Activated T-cell treated with anti-CD3 and anti-CD28 coated beads for 48 hours (primary cell): ENCODE measurements around the gene AQP1.

Experiments used
- DNase-seq: peaks from one replicate; pipeline ENCODE4 v3.0.0-alpha.2; 2020; ENCODE audit warnings: low read depth

AQP1 gene

DNA sequence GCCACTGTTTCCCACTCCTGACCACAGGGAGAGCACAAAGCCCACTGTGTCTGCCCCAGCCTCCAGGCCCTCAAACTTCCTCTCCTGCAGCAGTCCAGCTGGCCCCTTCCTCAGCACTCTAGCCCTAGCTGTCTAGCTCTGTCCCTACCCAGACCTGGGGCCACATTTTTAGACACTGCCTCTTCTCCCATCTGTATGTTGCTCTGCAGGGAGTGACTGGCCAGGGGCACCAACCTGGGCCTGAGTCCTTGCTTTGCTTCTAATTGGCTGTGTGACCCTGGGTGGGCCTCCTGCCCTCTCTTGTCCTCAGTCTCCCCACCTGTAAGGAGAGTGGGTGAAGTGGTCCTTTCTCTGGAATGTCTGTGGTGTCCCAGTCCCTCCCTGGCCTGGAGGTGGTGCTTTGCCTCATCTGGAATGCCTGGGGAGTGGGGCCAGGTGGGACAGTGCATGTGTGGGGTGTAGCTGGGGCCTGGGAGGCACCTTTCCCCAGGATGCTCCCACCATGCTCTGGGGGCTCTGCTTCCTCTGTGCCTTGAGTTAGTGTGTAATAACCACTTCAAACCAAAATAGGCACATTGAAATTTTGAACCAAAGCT is 25.1 kb downstream of the AQP1 start:
- DNase-seq = no peak

- DNase-seq = no peak
These were observed 25.8 kb downstream of the AQP1 start for GRCh38 chr7:30937416-30937815.

DNA sequence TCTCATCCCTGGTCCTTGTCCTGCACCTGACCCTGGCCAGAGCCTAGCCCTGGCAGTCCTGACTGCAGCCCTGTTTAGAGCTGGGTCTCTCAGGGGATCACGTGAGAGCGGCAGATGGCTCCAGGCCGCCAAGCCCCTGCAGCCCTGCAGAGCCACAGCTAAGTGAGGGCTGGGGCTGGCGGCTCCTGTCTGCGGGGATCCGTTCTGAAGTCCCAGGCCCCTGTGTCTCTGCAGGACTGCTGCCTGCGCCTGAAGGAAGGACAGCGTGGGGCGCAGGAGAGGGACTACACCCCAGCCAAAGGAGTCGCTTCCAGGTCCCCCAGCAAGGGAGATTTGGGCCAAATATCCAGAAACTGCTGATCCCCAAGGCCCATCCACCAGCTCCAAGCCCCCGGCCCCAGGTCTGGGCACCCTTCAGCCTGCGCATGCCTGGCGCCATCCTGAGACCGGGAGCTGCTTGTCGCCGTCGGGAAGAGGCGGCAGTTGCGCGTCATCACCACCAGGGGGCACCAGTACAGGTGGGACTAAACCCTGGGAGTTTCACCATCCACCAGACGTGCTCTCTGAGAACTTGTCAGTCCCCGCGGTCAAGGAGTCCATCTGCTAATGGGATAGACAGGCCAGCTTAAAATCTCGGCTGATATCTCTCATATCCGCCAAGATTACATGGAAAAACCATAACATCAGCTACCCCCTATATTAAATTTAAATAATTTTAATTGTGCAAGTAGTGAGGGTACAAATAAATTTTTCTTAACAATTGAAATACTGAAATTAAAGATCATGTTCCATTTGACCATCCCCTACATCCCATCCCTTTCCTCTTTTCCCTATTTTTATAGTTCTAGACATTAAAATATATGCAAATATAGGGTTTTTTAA is 27.0 kb downstream of the AQP1 start:
- peak; percentile 58 for DNase-seq

- no peak for DNase-seq
These were observed 30.1 kb downstream of the AQP1 start for GRCh38 chr7:30941582-30942323.

GRCh38 chr7:30950197-30950596 is 38.5 kb downstream of the AQP1 start:
- DNase-seq = no peak

DNA sequence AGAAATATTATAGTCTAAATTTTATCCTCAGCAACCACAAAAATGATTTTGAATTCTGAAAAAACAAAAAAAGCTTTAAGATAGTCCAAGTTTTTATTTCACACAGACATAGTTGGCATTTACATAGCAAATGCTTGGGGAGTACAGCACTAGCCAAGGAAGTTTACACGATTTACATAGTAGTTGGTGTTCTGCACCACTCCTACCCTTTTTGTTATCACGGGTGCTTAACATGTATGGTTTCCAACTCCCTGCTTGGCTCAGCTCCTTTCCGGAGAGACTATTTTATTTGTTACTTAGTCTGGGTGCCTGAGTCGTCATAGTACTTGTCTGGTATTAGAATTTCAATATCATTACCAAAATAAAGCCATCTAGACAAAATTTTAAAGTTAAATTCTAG is 43.3 kb downstream of the AQP1 start:
- DNase-seq = no peak

DNA sequence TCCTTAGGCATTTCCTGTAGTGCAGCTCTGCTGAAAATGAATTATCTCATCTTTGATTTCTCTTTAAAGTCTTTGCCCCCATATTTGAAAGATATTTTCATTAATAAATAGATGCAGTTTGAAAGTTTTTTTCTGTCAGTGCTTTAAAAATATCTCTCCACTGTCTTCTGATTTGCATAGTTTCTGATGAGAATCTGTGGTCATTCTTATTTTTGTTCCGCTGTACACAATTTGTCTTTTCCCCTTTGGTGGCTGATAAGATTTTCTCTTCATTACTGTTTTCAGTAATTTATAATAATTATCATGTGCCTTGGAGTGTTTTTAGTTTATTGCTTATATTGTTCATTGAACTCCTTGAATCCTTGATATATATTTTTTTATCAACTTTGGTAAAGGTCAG is 45.1 kb downstream of the AQP1 start:
- DNase-seq = no peak

- DNase-seq = no peak
These were observed 52.2 kb downstream of the AQP1 start, which contains the start of gene GHRHR for GRCh38 chr7:30963842-30964241. GHRHR (plus strand) TSS chr7:30963953; CDS start chr7:30964069, 116 bp downstream.

DNA sequence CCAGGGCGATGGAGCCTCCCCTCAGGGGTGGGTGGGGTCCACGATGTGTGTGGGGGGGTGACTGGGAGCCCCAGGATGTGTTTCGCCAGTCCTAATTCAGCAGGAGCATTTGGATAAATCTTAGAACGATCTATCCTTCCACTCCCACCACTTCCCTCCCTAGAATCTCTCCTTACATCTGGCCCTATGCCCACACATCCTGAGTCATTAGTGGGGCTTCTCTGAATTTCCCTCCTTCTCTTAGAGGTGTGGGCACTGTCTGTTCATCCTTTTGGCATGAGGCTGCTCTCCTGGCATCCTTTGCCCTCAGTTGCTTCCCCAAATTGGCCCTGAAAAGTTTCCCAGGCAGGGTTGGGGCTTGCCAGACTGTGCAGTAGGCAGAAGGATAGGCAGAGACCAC is 53.7 kb downstream of the AQP1 start:
- no peak for DNase-seq

DNA sequence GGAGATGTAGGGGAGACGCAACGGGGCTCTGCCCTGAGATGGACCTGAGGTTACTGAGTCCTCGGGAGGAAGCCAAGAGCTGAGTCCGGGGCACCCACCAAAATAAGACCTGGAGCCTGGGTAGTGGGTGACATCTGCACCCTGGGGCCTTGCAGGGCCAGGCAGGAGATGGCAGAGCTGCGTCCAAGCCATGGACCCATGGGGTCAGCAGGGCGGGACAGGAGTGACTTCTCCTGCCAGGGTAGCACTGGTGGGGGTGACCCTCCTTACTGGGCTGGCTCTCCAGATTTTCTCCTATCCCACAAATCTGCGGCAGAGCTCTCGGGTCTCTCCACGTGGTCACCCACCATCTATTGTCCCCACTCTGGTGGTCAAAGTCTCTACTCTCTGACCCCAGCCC is 54.2 kb downstream of the AQP1 start:
- no peak for DNase-seq

DNA sequence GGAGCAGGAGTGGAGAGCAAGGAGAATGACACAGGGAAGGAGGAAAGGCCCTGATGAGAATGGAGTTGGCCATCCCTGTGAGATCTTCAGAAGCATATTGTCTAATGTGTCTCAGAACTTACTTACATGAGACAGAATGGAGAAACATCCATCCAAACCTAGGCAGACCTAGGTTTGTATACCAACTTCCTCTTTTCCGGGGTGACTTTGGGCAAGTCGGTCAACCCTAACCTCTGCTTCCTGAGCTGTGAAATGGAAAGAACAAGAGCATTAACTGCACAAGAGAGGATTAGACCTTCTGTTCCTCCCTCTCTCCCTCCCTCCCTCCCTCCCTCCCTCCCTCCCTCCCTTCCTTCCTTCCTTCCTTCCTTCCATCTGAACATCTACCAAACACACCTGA is 56.6 kb downstream of the AQP1 start:
- no peak for DNase-seq

GRCh38 chr7:30968747-30969603 is 57.3 kb downstream of the AQP1 start:
- DNase-seq = no peak

GRCh38 chr7:30969604-30969970 is 57.9 kb downstream of the AQP1 start:
- no peak for DNase-seq

DNA sequence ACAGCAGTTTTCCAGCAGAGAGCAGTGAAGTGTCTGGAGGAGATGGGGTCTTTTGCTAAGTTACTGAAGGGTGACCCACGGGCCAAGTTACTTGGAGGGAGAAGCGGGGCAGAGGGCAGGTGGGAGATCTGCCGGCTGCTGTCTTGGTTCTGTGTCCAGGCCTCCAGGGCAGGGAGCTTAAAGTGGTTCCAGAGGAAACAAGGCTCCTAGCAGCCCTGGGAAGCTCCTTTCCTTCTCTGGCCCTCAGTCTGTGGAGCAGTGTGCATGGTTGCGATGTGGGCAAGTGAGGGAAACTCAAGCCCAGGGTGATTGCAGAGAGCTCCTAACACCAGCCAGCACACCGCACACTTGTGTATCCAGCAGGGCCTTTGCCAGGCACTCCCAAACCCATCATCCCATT is 58.4 kb downstream of the AQP1 start:
- DNase-seq = no peak

DNA sequence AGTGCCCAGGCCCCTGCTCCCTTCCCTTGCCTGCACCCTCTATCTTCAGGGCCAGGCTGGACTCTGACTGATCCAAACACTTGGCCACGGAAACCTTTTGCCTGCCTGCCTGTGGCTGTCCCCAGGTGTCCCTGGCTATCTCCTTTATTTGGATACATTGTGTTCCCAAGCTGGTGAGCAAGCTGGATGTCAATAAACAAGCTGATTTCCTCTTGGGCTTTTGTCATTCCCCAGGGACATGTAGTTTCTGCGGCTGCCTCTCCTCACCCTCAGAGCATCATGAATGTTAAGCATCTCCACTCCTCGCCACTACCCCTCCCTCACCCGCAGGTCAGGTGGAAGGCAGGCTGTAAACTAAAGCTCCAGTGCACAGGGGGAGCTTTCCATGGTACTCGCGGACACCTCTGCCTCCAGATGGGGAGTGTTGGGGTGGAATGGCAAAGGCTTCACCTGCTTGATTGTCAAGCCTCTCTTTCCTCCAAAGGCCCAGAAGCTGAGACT is 59.0 kb downstream of the AQP1 start:
- DNase-seq = no peak

- DNase-seq = no peak
These were observed 59.8 kb downstream of the AQP1 start for GRCh38 chr7:30971440-30971839.

- DNase-seq = no peak
These were observed 60.3 kb downstream of the AQP1 start for GRCh38 chr7:30971840-30972563.

DNA sequence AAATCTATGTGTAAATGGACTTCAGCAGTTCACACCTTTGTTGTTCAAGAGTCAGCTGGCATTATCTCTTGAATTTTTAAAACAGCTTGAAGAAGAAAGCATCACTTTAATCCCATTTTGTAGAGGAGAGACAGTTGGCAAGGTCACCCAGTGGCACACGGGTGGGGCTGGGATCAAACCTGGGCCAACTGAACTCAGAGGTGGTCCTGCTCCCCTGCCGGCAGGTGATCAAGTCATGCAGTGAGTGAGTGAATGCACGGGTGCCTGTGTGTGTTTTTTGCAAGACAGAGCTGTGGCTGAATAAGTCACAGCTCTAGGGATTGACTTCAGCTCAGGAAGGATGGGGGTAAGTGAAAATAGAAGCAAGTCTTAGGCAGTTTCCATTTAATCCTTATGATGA is 61.6 kb downstream of the AQP1 start:
- no peak for DNase-seq

DNA sequence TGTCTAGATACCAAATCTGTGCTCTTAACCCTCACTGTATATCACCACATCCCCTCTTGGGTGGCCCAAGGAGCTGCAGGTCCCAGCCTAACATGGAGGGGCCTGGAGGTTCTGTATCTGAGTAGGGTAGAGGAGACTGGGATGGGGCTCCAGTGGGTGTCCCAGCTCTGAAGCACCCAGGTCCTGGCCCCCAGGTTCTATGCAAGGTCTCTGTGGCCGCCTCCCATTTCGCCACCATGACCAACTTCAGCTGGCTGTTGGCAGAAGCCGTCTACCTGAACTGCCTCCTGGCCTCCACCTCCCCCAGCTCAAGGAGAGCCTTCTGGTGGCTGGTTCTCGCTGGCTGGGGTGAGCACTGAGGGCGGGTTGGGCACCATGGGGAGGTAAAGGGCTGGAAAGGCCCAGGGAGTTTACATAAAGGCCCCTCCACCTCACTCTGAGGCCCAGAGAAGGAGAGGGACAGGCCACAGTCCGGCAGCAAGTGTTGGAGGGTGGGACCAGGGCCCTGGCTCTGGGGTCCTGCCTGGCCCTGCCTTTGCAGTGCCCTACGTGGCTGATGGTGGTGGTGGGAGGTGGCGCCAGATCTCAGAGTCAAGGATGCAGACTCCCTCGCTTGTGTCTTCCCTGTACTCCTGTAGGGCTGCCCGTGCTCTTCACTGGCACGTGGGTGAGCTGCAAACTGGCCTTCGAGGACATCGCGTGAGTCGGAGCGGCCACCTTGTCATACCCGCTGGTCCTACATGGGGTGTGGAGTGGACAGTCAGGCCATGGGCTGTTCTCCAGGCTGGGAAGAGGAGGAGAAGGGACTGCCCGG is 62.3 kb downstream of the AQP1 start:
- DNase-seq = no peak

- DNase-seq = peak; percentile 45
These were observed 63.1 kb downstream of the AQP1 start for GRCh38 chr7:30974605-30975255.
